ENCODE measurements around the gene TRIM22.

The TRIM22 gene

DNA sequence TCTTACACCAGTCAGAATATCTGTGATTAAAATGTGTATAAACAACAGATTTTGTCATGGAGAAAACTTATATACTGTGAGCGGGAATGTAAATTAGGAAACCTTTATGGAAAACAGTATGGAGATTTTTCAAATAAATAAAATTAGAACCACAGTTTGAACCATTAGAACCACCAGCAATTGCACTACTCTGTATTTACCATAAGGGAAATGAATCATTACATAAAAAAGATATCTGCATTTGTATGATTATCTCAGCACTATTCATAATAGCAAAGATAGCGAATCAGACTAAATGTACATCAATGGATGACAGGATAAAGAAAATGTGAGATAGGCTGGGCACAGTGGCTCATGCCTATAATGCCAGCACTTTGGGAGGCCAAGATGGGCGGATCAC, 57.0 kb downstream of the TRIM22 start:
- DNase-seq (ENCODE audit: low read depth) = no peak

DNA sequence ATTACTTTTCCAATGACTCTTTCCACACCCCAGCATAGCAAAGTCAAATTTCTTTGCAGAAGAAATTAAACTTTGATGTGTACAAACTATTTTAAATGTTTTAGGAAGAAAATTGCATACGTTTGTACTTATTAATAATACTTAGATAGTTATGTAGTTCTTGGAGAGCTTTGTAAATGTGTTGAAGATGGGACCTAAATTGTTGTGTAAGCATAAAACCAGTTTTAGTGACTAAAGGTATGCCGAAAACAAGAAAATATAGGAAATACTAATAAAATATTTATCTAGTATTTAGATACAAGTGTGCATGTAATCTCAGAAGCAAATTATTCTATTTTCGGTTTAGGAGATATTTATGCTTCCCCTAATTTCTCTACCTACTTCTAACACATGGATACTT, 60.2 kb downstream of the TRIM22 start:
- no peak for DNase-seq (ENCODE audit: low read depth)

DNA sequence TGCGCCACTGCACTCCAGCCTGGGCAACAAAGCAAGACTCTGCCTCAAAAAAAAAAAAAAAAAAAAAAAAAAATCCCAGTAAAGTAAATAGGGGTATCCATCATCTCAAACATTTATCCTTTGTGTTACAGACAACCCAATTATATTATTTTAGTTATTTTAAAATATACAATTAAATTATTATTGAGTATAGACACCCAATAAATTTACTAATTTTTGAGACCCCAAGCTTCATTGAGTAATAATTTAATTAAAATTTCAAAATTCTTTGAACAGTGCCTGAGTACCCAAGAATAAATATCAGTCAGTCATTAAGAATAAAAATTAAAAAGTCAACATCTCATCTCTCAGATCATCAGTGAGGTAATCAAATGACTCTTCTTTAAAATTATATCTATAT, 64.4 kb downstream of the TRIM22 start, which contains the start of gene OR52N4:
Gene OR52N4 (plus strand): TSS at position 301 of the 400 bp plus-strand sequence. CDS start 498 bp downstream, outside the sequence.
- DNase-seq (ENCODE audit: low read depth) = no peak

Measured in T-helper 22 cell (primary cell).